GOT3 (cell line): ENCODE data around the gene PLPPR2.
"Not testable (repeated sequence)": the region's sequence is repeated elsewhere in the genome, so short reads cannot be mapped to it uniquely, and the experiment has no call there.

ENCODE experiments used
- DNase-seq: peaks from one replicate; lab custom pipeline; 2025; ENCODE audit warnings: mixed read lengths; lab: John Stamatoyannopoulos, UW

PLPPR2 gene

DNA sequence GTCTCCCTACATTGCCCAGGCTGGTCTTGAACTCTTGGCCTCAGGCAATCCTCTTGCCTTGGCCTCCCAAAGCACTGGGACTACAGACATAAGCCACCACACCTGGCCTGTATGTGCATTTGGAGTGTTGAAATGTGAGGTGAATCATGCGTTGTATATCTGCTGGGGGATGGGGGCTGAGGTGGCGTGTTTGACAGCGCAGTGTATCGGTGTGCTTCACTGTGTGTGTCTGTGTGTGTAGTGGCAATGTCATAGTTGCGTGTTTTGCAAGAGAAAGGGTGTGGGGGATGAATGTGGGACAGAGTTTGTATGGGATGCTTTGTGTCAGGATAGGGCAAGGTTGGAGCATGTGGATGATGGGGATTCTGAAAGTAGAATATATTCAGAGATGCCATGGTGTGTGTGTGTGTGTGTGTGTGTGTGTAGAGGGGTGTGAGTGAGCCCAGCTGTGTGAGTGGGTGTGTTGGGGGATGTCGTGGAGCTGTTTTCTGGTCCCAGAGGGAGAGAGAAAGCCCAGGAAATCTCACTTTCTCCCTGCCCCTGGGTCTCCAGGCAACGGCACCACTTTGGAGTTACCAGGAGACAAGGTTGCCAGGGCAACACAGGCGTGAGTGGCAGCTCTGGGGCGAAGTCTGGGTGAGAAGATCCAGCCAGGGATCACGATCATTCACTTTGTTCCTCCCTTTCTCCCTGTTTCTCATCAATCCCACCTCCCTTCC, 18.1 kb downstream of the PLPPR2 start:
- no peak for DNase-seq

DNA sequence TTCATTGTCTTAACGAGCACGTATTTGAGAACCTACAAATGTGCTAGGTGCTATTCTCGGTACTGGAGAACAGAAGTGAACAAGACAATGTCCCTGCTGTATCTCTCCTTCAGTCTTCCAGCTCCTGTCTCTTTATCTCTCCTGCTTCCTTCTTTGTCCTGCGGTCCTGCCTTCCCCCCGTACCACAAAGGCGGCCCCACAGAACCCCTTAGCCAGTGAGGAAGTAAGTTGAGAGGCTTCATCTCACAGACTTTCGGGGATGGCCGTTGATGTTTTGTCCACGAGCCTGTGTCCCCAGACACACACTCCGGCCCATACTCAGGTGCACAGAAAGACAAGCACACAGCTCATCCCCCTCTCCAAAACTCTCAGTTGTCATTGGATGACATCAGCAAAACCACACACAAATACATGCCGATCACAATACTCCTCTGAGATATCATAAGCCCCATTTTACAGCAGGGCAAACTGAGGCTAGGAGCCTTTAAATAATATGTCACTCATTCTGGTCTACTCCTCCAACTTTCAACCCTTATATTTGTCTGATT, 18.7 kb downstream of the PLPPR2 start:
- DNase-seq: no peak

DNA sequence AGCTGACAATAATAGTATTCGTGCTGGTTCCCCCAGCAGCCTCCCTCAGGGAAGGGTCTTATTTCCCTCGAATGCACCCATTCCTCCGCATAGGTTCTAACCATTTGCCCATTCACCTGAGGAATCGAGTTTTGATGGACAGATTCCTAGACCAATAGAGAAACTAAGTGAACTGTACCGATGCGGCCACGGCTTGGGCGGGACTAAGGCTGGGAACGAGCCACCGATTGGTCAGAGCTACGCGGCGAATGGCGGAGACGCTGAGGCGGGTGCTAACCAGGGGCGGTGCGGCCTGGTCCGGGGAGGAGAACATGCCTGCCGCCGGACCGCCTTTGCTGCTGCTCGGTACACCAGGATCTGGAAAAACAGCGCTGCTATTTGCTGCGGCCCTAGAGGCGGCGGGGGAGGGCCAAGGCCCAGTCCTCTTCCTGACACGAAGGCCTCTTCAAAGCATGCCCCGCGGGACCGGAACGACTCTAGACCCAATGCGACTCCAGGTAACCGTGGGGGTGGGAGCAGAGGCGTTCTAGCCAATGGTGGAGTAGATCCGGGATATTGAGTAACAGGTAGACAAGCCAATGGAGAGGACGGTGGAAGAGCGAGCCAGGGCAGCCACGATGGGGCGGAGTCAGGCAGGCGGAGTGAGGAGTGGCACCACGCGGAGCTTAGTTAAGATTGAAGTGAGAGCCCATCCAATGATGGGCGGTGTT, 19.4 kb downstream of the PLPPR2 start, which contains the start of gene SWSAP1:
Gene SWSAP1 (plus strand): TSS at position 234 of the 710 bp plus-strand sequence. CDS start 15 bp downstream, at position 249.
- peak; percentile 95 for DNase-seq

DNA sequence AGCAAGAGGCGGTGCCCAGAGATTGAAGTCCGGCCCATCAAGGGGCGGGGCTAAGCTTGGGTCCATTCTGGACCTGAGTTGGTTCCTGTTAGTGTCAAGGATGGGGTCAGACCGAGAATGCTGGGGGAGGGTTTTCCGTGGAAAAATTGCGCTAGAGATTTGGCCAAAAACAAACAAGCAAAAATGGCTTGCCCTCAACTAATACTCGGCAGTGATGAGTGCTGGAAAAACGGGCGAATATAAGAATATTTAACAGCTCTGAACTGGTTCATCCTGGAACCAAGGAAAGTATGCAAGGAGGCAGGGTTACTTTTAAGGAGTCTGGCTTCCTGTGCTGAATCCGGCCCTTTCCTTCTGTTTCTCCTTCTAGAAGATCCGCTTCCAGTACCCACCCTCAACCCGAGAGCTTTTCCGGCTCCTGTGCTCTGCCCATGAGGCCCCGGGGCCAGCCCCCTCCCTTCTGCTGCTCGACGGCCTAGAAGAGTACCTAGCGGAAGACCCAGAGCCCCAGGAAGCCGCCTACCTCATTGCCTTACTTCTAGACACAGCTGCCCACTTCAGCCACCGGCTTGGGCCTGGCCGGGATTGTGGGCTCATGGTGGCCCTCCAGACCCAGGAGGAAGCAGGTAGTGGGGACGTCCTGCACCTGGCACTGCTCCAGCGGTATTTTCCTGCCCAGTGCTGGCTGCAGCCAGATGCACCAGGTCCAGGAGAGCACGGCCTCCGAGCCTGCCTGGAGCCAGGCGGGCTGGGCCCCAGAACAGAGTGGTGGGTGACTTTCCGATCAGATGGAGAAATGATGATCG, 20.1 kb downstream of the PLPPR2 start:
- DNase-seq: no peak

DNA sequence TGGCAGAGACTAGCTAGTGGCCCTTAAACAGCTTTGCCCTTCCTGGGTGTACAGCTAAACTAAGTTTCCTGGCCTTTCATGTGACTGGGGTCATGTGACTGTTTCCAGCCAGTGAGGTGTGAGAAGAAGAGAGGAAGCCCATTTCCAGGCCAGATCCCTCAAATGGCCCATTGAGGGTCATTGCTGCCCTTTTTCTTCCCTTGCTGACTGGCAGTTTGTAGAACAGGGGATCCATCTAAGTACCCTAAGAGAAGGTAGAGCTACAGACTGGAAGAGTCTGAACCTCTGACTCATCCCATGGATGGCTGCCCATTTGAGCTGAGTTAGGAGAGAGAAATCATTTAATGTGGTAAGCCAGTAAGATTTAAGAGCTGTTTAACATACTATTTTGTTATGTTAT, 22.0 kb downstream of the PLPPR2 start:
- no peak for DNase-seq

DNA sequence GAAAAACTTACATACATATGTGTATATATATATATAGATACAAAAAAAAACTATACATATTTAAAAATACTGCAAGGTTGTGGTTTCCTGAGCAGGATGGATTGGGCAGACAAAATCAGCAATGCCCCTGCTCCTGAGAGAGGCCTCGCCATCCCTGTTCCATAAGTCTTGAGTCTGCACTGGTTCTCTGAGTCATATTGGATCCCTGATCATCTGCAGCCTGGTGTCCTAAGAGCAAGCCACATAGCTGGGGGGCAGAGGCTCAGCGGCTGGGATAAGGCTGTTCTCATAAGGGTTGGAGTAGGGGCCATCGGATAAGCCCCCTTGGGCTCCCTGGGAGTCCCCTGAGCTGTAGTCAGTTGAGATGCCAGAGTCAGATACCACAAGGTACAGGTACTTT, 22.5 kb downstream of the PLPPR2 start:
- DNase-seq: no peak

DNA sequence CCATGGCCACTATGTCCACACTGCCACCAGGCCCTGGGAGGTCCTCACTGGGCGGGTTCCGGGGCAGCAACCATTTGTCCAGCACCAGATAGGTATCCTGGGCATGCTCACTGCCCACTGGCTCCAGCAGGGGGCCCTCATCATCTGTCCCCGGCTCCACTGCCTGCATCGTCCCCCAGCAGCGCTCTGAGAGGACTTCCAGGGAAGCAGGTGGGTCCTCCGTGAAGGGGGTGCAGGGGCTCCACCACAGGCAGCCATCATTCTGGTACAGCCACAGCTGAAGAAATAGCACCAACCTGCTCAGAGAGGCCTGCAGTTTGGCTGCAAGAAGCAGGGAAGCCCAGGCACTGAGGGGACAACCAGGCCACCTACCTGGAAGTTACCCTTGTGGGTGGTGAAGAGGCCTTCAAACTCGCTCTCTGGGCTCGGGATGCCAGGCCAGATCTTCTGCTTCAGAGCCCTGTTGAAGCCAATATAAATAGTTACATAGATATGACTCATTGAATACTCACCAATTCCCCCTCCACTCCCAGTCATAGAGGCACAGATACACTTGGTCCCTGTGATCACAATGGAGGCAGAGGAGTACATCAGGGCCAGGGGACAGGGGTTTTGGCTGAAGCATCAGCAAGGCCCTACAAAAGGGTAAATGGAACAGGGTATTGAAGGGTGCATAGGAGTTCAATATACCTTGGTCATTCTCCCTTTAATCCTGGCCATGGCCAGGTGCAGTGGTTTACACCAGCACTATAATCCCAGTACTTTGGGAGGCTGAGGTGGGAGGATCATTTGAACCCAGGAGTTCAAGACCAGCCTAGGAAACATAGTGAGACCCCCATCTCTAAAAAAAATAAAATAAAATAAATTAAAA, 23.3 kb downstream of the PLPPR2 start:
- no peak for DNase-seq

DNA sequence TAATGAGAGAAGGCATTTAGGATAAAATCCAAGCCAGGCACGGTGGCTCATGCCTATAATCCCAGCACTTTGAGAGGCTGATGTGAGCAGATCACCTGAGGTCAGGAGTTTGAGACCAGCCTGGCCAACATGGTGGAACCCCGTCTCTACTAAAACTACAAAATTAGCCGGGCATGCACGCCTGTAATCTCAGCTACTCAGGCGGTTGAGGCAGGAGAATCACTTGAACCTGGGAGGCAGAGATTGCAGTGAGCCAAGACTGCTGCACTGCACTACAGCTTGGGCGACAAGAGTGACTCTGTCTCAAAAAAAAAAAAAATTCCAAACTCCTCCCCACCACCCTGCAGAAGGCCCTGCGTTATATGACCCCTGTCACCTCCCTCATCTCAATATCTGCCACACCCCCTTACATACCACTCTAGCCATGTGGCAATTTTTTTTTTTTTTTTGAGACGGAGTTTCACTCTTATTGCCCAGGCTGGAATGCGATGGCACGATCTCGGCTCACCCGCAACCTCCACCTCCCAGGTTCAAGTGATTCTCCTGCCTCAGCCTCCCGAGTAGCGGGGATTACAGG, 24.1 kb downstream of the PLPPR2 start:
- not testable (repeated sequence) for DNase-seq

DNA sequence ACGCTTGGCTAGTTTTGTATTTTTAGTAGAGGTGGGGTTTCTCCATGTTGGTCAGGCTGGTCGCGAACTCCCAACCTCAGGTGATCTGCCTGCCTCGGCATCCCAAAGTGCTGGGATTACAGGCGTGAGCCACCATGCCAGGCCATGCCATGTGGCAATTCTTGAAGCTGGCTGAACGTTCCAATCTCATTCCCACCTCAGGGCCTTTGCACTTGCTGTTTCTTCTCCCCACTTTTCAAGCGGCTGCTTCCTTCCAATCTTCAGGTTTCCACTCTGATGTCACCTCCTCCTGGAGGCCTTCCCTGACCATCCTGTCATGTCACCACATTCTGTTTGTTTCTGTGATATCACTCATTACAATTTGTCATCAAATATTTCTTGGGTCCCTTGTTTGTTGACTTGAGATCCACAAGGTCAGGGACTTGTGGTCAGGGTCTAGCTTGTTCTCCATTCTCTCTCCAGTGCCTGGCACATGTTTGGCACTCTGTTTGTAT, 24.7 kb downstream of the PLPPR2 start:
- no peak for DNase-seq

DNA sequence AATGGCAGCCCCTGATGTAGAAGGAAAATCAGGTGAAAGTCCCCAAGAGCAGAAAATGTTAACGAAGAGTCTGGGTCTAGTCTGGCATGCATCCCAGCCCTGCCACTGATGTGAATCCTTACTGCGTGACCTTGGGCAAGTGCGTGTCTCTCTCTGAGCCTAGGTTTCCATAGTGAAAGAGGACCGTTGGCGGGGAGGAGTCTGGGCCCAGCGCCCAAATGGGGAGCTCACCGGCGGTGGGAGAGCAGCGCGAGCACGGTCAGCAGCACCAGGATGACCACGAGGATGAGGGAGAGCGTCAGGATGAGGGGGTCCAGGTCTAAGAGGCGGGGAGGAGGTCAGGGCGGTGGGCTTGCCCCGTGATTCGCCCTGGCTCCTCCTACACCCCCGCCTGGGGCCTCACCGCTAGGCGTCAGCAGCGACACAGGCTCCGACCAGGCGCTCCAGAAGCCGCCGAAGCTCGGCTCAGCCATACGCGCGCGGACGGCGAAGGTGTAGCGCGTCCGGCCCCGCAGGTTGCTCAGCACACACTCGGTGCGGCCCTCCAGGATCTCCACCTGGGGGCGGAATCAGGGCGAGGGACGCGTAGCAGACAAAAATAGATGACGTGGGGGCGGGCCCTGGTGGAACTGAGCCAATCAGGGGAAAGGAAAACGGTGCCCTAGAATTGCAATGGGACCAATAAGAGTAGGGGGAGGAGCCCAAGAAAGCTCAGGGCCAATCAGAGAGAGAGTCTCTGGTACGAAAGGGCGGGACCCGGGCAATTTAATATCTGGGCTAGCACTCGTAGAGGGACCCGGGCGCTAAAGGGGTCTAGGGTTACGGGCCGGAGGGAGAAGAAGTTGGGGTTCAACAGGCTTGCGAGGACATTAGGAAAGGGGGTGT, 25.7 kb downstream of the PLPPR2 start:
- peak; percentile 71 for DNase-seq

DNA sequence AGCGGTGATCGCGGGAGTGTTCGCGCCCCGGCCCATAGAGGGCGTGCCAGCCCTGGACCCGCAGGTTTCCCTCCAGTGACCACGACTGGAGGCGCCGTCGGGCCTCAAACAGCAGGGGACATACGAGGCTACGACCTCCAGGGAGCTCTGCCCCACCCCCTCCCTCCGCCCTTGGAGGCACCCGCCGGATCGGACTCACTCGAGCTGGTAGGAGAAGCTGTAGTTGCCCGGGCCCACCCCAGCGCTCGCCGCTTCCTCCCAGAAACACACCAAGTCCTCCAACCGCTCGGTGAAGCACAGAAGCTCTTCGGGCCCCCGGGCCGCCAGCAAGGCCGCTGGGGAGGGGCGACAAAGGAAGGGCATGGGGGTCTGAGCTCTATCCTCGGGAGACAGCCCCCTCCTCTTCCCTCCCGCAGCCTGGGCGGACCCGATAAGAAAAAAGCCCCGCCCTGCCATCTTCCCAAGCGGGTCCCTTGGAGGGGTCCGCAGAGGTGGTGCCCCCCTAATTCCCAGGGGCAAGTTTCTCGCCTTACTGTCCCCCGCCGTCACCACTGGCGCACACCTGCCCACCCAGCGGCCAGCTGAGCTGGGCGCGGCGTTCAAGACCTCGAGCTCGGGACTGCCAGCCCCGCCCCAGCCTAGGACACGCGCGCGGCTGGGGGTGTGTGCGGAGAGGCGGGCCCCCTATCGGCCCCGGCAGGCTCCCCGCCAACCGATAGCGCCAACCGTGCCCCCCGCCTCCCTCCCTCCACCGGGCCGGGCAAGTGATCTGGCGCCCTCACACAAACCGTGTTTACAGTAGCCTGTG, 27.9 kb downstream of the PLPPR2 start:
- DNase-seq: no peak

DNA sequence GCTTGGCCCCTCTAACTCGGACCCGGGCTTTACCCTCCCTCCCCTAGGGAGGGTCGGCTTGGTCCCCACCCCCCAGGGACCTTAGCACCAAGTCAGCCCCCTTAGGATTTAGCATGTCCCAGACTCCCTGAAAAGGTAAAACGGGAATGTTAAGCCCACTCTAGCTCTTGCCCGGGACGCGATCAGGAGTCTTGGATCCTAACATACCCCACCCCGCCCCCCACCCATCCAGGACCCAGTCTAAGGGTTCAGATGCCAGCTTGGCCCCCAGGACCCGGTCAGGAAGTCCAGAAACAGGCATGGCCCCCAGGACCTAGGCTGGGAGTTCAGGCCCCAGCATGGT, 28.4 kb downstream of the PLPPR2 start:
- no peak for DNase-seq

DNA sequence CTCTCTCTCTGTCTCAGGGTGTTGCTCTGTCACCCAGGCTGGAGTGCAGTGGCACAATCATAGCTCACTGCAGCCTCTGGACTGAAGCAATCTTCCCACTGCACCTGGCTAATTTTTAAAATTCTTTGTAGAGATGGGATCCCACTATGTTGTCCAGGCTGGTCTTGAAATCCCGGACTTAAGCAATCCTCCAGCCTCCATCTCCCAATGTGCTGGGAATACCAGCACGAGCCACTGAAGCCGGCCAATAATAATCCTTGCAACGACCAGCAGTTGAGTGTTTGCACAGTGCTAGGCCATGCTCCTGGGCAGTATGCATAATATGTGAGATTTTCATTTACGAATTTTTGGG, 29.5 kb downstream of the PLPPR2 start:
- no peak for DNase-seq

DNA sequence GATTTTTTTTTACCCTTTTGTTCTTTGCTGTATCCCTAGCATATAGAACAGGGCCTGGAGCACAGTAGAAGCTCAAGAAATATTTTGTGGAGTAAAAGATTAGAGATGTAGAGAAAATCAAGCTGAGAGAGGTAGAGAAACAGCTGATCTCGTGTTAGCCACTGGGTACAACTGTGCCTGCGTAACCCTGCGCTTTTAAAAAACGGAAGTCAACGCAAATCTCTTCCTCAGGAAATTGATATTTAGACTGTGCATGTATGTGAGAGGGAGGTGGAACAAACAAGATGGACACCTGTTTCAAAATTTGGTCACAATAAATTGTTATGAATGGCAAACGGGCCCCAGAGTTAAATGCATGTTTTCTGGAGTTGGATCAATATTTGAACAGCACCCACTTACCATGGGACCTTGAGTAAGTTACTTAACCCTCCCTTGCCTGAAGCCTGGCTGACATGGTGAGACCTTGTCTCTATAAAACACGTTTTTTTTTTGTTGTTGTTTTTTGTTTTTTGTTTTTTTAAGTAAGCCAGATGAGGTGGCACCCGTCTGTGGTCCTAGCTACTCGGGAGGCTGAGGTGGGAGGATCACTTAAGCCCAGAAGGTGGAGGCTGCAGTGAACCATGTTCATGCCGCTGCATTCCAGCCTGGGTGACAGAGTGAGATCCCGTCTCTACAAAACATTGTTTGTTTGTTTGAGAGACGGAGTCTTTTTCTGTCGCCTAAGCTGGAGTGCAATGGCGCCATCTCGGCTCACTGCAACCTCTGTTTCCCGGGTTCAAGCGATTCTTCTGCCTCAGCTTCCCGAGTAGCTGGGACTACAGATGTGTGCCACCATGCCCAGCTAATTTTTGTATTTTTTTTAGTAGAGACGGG, 32.2 kb downstream of the PLPPR2 start:
- DNase-seq: no peak

DNA sequence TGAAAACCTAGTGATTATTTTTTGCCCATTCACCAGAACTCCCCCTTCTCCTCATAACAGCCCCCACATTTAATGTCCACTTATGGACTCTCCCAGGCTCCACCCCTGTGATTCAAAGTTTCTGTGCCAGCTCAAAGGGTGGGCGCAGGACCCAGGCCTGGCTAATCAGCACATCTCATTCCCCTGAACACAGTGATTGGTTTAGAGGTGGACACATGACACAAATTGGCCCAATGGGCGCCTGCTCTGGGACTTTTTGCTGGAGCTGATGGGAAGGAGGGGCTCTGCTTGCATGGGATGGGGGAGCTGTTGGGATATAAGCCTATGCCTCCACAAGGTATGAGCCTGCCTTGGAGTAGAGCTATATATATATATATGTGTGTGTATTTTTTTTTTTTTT, 35.1 kb downstream of the PLPPR2 start:
- DNase-seq: no peak

DNA sequence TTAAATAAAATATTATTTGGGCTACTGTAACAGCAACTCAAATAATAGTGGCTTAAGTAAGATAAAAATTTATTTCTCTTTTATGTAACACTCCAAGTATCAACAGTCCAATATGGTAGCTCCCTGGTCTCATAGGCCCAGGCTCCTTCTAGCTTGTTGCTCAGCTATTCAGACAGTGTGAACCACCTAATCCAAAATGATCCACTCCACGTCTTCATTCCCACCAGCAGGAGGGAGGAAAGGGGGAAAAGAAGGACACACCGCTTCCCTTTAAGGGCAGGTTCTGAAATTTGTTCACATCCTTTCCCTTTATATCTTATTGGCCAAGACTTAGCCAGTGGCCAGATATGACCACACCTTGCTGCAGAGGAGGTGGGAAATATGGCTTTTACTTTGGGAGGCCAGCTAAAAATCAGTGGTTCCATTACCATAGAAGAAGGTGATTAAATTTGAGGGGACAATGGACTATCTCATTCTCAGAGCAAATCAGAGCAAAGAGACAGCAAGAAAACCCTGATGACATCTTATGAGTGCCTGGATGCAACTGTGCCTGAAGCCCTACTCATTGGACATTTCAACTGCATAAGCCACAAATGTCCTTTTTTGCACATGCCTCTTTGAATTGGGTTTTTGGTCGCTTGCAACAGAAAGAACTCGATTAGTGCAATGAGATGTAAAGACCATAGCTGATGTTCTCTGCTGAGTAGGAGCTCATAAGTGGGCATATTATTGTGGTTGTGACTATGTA, 35.9 kb downstream of the PLPPR2 start:
- no peak for DNase-seq

DNA sequence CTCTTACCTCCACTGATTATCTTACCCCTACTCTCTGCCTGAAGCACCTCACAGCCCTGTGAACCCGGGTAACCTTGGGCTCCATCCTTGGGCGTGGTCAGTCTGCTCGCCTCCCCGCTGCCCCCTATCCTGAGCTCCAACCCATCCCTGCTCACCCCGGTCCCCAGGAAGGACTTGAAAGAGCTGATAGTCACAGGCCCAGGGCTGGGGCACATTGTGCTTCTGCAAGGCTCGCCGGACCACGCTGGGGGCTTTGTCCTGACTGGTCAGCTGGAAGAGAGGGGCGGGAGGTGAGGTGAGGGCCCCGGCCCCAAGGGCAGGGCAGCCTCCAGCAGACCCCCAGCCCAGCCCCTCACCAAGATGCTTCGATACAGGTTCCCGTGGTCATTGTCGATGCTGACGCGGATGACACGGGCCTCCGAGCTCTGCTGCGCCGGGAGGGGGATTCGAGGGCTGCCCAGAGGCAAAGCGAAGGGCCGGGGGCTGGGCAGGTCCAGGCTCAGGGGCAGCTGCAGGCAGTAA, 41.9 kb downstream of the PLPPR2 start:
- no peak for DNase-seq
